Lower leg skin (tissue), 4 donors: ENCODE results near the gene SCT. TPM values are rescaled to one million over a fixed set of nuclear protein-coding genes. Genes with fewer than 3 reads are reported as not detected.

ENCODE experiments used
- DNase-seq, 2 donors: peaks; one replicate each; pipeline ENCODE4 v3.0.0-alpha.2; 2019; ENCODE audit warnings: low spot score in 2 of 2
- H3K4me3 ChIP-seq: fragments of 200-600 bp; sonication (generic); 2 replicates; pipeline ENCODE4 v1.5.1; 2017; ENCODE audit warnings: mild to moderate bottlenecking, low read depth; ENCODE audit not compliant: poor library complexity, severe bottlenecking
- POLR2A ChIP-seq, 2 donors: fragments of 450-650 bp; IDR thresholded peaks; one replicate each; pipeline ENCODE4 v1.6.1; 2016 to 2017; ENCODE audit warnings: antibody characterized with exemption in 2 of 2, mild to moderate bottlenecking in 1 of 2, moderate library complexity in 1 of 2
- WGBS, 2 donors: methylation state at CpG; one replicate each; pipeline ENCODE4 v1.1.5; 2018; 5-methylcytosine and 5-hydroxymethylcytosine counted together
- intact Hi-C: fragments of 100-400 bp; cut with DNase I; formaldehyde crosslinking; loops from one replicate; pipeline ENCODE4 v1.15.0; 2023; ENCODE audit warnings: low total_unique reads
- total RNA-seq, 4 donors: library from RNA; depleted of rRNA; stranded (reverse); fragments of >200 nt; gene quantifications; one replicate each; pipeline ENCODE4 v1.1.0, GENCODE V29; 2016
- TF ChIP-seq, protein P1 (sequence below), 3 donors: fragments of 450-650 bp; IDR thresholded peaks; one replicate each; pipeline ENCODE4 v1.5.1; 2016; ENCODE audit warnings: antibody characterized with exemption in 3 of 3, mild to moderate bottlenecking in 3 of 3, moderate library complexity in 2 of 3

Gene SCT, protein sequence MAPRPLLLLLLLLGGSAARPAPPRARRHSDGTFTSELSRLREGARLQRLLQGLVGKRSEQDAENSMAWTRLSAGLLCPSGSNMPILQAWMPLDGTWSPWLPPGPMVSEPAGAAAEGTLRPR
- not detected for total RNA-seq

DNA sequence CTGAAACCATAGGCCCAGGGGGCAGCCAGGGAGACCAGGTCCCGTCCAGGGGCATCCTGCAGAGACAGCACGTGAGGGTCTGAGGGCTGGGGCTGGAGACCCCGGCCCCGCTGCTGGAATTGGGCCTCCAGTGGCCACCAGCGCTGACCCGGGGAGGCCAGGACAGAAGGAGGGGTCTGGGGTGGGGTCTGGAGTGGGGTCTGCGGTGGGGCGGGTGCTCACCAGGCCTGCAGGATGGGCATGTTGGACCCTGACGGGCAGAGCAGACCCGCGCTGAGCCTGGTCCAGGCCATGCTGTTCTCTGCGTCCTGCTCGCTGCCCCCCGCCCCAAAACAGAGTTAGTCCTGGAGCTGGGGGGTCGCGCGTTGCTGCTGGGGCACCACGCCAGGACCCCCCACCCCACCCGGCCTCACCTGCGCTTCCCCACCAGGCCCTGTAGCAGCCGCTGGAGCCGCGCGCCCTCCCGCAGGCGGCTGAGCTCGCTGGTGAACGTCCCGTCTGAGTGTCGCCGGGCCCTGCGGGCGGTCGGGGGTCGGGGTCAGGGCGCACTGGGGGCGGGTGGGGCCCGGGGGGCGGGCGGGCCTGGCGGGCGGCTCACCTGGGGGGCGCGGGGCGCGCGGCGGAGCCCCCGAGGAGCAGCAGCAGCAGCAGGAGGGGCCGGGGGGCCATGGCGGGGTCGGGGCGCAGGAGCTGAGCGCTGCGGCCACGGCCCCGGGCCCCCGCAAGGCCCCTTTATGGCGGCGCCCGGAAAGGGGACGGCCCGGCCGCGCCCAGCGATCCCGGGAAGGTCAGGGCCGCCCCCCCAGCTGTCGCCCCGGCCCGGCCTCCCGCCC is at the start of gene SCT:
Gene SCT (minus strand): TSS at position 707 of the 833 bp plus-strand sequence. CDS start 38 bp downstream, at position 669.
- 22 to 53% methylated on average over 5 to 12 of the region's 72 CpGs for WGBS, 2 donors
- intact Hi-C loops = no loop called here
- TF ChIP-seq, protein P1, sequence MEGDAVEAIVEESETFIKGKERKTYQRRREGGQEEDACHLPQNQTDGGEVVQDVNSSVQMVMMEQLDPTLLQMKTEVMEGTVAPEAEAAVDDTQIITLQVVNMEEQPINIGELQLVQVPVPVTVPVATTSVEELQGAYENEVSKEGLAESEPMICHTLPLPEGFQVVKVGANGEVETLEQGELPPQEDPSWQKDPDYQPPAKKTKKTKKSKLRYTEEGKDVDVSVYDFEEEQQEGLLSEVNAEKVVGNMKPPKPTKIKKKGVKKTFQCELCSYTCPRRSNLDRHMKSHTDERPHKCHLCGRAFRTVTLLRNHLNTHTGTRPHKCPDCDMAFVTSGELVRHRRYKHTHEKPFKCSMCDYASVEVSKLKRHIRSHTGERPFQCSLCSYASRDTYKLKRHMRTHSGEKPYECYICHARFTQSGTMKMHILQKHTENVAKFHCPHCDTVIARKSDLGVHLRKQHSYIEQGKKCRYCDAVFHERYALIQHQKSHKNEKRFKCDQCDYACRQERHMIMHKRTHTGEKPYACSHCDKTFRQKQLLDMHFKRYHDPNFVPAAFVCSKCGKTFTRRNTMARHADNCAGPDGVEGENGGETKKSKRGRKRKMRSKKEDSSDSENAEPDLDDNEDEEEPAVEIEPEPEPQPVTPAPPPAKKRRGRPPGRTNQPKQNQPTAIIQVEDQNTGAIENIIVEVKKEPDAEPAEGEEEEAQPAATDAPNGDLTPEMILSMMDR (IDR thresholded peaks at IDR 0.05) = no peak
- no peak for TF ChIP-seq POLR2A (IDR thresholded peaks at IDR 0.05)
- H3K4me3 ChIP-seq = no peak within 1 kb of the TSS
- DNase-seq = no peak

DNA sequence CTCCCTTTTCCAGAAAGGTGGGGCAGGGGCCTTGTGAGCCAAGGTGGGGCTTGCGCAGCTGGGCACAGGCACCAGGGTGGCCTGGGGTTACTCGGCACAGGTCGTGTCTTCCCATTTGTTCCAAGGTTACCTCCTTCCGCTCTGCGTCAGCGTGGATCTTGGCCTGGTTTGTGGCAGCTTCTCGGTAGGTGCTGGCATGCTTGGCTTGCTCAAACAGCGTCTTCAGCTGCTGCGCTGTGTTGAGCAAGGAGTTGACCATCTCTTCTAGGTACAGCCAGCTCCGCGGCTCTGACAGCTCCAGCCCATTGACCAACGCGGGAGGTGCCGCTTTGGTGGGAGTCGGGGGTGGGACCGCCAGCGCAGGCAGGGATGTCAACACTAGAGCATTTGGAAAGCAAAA is 47.4 kb upstream of the SCT start:
- 92 to 95% methylated on average over 15 to 17 of the region's 17 CpGs for WGBS, 2 donors
- no peak for DNase-seq
- TF ChIP-seq POLR2A (IDR thresholded peaks at IDR 0.05) = no peak
- TF ChIP-seq, protein P1 (IDR thresholded peaks at IDR 0.05) = no peak
- no peak overlapping the region for H3K4me3 ChIP-seq
- intact Hi-C loops = no loop called here

DNA sequence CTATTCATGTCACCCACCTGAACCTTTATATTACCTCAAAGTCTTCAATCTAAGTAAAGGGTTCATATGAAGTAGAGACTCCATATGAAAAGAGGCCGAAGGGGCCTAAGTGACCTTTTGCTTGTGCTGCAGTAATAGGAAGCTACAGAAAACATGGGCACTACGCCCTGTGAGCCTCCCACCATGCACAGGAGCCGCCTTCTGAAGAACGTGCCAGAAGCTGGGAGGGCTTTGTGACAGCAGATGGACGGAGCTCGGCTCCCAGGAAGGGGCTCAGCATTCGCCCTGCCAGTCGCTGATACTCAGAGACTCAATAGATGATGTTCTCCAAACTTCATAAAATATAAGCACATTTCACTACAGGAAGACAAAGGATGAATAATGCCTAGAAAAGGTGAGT is 46.9 kb upstream of the SCT start:
- DNase-seq = no peak
- 95% methylated on average over 8 of the region's 8 CpGs for WGBS, 2 donors
- TF ChIP-seq, protein P1 (IDR thresholded peaks at IDR 0.05) = no peak
- TF ChIP-seq POLR2A (IDR thresholded peaks at IDR 0.05) = no peak
- intact Hi-C loops = no loop called here
- no peak overlapping the region for H3K4me3 ChIP-seq

DNA sequence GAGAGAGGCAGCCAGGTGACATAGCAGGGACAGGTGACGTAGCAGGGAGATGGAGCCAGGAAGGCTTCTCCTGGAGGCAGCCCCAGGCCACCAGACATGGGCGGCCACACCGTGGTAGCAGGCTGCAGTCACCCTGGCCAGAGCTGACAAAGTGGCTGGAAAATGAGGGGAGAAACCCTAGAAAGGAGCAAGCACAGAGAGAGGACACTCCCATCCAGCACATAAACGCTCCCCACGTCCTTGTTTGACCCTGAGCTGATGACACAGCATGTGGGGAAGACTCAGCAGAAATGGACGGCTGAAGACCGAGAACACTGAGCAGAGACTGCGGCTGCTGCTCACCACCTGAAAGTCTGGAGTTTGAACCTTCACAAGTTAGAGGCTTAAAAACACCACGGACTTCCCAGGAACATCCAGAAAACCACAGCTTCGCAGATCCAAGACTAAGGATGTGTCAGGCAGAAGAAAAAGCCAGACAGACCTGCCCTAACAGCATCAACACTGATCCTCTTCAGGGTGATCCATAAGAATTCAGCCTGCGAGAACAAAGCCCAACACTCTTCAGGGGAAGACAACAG is 38.8 kb upstream of the SCT start:
- no peak for DNase-seq
- 36 to 39% methylated on average over 11 of the region's 11 CpGs for WGBS, 2 donors
- intact Hi-C loops = no loop called here
- no peak for TF ChIP-seq POLR2A (IDR thresholded peaks at IDR 0.05)
- TF ChIP-seq, protein P1 (IDR thresholded peaks at IDR 0.05) = no peak
- H3K4me3 ChIP-seq = no peak overlapping the region

DNA sequence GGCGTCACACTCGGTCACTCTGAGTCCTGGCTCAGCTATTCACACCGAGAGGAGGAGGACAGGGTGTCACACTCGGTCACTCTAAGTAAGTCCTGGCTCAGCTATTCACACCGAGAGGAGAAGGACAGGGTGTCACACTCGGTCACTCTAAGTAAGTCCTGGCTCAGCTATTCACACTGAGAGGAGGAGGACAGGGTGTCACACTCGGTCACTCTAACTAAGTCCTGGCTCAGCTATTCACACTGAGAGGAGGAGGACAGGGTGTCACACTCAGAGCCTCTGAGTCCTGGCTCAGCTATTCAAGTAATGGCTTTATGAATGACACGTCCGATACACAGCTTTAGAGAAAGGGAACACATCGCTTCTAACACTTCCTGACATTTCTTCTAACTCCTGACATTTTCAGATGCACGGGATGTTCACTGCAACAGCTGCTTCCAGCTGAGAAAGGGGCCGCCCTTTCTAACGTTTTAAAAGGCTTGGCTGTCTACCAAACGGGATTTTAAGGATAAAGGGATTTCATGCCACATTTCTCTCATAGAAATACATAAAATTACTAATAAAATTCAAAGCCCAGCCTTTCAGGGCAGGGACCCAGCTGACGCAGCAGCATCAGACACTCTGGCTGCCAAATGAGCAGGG is 38.2 kb upstream of the SCT start:
- TF ChIP-seq, protein P1 (IDR thresholded peaks at IDR 0.05) = no peak
- no peak for TF ChIP-seq POLR2A (IDR thresholded peaks at IDR 0.05)
- no peak overlapping the region for H3K4me3 ChIP-seq
- WGBS, 2 donors = 52 to 53% methylated on average over 11 to 13 of the region's 15 CpGs
- intact Hi-C loops = no loop called here
- DNase-seq = no peak
